GM19395 (cell line): ENCODE data around the gene NIPA2.

ENCODE experiments used
- ATAC-seq: cut with Tn5 transposase; IDR thresholded peaks from one replicate; pipeline ENCODE4 v1.9.1; 2021; ENCODE audit warnings: mild to moderate bottlenecking, moderate library complexity; ENCODE audit not compliant: unreplicated experiment

The NIPA2 gene

DNA sequence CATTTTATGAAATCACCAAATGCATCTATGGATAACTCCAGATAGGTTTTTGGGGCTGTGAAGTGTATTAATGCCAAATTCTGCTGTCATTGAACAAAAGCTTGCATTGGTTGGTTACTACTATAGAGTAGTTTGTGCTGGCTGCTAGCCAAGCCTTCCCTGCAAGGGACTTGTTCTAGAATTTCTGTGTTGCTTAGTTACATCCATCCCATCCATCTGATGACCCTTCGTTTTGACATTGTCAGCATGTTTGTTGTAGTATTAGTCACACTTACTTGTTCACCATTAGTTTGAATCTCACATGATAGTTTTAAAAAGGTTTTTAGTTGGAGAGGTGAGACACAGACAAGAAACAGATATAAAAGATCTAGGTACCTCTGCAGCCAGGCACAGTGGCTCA is 7.0 kb upstream of the NIPA2 start:
- ATAC-seq: no peak

DNA sequence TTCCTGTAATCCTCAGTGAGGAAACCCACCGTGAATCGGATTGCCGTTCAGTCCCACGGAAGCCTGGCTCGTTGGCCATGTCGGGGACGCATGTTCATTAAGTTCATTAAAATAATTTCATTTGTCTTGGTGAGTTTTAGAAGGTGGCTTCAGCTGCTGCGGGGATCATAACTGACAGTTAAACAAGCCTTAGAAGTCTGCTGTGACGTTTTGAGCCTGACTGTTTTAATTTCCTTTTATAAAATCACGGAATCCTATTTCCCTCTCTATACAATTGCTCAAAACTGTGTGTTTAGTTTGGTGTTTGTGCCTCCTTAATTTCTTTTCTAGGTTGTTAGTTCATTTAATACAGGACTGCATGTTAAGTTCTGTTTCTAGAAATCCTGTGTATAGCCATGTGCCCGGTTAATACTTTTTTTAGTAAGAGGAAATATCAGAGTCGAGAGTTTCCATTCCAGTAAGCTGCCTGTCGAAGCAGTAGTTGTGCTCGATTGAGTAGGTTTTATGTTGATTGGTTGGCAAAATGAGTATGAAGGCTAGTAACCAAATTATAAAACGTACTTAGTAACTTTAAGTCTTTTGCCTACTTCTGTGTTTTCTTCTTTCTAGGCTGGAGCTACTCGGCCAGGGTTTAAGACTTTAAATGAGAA is 705 bp downstream of the NIPA2 start:
- ATAC-seq: no peak

DNA sequence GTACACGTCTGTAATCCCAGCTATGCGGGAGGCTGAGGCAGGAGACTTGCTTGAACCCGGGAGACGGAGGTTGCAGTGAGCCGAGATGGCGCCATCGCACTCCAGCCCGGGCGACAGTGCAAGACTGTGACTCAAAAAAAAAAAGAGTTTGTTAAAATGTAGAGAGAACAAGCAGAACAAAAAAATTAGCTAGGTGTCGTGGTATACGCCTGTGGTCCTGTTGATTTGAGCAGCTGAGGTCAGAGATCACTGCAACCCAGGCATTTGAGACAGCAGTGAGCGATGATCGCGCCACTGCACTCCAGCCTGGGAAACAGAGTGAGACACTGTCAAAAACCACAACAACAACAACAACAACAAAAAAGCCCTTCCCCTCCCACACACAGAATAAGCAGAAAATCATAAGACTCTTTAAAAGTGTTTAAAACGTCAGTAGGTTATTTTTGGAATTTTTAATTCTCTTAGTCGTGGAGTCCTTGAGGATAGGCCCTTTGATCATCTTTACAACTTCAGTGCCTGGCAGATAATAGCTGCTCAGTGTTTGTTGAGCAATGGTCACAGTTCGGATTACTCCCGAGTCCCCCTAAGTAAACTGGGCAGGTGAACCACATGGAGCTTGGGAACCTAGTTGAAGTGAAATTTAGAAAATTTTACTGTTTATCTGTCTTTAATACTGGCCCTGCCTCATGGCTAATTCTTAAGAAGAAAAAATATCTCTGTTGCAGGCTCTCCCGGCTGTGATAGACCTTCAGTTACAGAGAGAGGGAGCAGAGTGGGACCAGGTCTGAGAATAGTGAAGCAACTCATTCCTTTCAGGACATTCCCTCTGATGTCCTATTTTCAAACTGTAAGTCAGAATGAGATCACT is 6.2 kb downstream of the NIPA2 start:
- no peak for ATAC-seq

DNA sequence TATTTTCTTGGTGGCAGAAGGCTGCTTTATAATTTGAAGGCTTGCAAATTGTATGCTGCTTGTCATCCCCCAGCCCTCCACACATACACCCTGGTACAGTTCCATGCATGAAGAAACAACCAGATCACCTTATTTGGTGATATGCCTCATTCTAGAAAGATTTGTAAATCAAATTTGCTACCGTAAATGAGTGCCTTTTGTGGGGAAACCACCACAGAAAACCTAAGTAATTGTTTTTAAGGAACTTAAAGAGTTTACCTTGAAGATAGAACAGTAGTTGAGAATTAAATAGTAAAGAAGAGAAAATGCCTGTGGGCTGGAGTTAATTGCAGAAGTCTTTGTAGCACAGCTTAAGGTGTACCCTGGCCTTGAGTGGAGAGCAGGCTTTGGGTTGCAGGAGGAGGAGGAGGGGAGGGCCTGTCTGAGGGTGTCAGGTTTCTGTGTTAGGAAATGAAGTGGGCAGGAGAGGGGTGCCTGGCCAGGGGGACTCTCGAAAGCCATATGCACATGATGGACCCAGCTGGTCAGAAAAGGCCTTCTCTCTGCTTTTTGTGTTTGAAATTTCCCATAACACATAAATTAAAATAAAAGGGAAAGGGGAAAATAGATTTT is 6.9 kb downstream of the NIPA2 start:
- no peak for ATAC-seq

DNA sequence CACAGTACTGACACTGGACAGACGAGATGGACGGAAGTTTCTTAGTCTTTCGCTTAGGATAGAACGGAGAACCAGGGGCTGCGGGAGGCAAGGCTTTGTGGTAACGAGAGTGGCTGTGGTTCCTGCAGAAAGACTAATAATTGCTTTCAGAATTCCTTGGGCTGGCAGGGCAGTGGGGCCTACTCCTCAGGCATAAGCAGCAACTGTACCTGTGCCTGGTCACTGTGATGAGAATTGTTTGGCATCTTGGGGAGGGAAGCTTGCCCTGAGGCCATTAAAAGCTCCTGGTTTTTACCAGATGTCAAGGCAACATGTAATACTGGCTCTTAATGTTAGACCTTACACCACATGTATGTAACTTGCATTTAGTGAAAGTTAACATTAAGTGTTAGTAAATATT is 7.6 kb downstream of the NIPA2 start:
- no peak for ATAC-seq

DNA sequence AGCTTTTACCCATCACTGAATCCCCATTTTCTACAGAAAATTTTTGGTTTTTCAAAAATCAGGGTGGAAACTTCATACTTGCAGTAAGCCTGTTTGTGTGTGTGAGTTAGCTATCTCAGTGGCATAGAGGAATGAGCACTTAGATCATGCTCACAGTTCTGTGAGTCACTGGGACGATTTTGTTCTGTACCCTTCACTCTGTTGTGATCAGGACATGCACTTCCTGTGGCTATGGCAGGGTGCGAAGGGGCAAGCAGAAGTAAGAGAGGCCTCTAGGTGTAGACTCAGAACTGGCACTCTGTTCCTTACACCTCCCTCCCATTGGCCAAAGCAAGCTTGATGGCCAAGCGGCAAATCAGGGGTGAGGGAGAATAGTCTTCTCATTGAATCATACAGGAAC is 11.6 kb downstream of the NIPA2 start:
- ATAC-seq: no peak

DNA sequence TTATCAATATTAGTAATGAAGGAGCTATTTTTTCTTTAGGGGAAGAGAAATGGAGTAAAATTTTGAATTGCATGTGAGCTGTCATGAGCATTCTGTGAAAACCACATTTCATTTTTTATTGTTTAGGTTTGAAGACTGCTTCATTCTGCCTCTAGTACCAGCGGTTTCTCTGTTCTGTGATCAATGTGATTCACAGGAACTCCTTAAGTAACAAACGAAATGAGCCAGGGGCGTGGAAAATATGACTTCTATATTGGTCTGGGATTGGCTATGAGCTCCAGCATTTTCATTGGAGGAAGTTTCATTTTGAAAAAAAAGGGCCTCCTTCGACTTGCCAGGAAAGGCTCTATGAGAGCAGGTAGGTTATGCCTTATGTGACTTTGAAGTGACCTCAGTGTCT is 13.0 kb downstream of the NIPA2 start:
- ATAC-seq: no peak

DNA sequence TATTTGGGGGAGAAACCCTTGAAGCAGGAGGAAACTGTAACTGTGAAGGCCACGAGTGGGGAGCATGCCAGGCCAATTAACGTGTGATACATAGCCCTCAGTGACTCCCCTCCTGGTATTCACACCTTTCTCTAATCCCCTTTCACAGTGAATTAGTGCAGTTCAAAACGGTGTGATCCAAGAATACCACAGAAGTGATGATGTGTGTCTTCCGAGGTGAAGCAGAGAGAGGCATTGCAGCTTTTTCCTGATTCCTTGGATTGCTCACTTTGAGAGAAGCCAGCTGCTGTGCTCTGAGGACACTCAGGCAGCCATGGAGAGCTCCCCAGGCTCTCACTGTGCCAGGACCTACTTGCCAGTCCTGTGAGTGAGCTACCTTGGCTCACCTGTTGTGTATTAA is 17.3 kb downstream of the NIPA2 start:
- ATAC-seq: no peak

DNA sequence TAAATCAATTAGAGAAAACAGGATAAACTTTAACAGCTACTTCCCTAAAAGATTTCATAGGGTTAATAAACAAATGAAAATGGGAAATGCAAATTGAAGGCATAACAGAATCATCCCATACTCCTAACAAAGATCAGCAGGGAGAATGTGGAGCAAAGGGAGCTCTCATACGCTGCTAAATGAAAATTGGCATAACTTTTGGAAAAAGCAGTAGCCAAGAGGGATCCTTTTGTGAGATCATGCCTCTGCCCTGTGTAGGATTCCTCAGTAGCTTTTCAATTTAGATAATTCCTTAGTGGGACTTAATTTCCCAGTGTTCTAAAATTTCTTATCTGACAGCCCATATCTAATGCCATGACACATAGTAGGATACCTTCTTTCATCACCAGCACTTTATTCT is 18.2 kb downstream of the NIPA2 start:
- ATAC-seq: no peak

DNA sequence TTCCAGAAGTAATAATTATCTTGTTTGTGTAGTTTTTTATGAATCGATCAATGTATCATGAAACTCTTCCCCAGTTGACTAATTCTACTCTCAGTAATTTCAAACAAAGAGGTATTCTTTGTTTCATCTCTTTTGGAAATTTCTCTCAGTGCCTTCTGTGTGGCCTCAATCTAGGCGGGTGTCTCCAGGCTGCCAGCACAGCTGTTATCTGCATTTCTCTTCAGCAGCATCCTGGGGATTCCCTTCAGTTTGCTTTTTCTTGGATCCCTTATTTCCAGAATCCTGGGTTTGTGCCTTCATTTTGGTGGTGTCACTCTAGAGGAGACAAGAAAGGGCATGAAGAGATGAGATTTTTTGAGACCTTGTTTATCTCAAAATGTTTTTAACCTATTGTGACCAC is 22.7 kb downstream of the NIPA2 start:
- ATAC-seq: no peak

DNA sequence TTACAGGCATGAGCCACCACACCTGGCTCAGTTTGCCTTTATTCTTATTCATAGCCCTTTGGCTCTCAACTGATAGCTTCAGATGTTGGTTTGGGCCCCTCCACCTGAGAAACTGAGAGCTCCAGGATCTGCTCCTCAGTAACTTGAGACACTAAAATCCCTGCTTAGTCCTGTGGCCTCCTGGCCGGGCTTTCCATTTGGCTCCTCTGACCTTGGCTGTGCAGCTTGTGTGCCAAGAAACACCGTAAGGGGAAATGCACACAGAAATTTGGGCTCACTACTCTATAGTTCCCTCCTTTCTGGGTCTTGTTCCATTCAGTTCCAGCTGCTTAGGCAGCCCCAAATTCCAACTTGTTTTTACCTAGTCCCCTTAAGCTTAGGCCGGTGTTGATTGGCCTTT is 24.9 kb downstream of the NIPA2 start:
- no peak for ATAC-seq

DNA sequence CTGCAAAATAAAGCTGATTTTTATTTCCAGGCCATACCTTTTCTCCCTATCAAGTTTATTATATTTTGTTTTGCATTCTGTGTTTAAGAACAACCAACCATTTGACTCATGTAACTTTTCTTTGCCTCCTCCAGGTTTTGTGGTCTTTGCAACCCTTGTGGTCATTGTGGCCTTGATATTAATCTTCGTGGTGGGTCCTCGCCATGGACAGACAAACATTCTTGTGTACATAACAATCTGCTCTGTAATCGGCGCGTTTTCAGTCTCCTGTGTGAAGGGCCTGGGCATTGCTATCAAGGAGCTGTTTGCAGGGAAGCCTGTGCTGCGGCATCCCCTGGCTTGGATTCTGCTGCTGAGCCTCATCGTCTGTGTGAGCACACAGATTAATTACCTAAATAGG is 27.6 kb downstream of the NIPA2 start:
- no peak for ATAC-seq

DNA sequence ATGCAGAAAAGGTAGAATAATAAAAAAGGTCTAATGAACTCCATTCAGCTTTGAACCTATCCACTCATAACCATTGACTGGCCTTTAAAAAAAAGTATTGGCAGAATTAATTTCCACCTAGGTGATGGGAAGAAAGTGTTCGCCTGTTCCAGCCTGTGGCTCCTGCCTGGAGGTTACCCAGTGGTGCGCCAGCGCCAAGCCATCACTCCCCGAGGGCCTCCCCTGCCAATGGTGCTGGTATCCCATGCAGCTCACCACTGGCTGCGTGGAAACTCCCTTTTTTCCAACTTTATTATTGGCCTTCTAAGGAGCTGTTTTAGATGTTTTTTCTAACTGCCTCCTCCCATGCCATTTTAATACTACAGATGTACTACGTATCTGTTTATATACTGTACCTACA is 29.4 kb downstream of the NIPA2 start:
- no peak for ATAC-seq

DNA sequence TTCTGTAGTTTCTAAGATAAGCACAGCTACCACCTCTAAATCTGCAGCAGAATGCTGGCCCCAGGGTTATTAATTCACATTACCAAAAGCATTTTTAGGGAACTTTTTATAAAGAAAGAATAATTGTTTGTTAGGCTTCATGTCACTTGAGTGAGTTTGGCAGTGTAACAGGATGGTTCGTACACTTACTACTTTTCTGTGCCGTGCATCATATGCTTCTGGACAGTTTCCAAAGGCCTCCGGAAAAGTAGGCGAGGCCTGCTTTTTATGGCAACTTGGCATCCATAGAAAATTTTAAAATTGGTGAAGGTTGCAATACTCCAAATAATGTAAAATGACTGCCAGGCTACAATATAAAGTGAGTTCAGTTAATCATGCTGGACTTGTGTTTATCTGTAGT is 30.0 kb downstream of the NIPA2 start:
- ATAC-seq: no peak

DNA sequence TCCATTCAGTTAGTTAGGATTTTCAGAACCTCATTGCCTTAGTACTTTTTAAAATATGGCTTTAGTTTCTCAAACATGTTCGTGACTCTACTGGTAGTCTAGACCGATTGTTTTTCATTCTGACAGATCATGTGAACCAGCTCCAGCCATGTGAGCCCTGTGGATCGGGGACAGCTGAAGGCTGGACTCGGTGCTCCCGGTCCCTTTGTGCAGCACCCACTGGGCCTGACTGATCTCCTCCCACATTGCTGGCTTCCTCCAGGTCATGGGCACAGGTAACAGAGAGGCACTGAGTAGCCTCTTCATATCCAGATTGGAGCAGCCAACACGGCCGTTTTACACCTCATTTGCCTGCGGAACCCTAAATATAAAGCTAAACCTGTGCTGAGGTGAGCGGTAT is 30.5 kb downstream of the NIPA2 start:
- no peak for ATAC-seq

DNA sequence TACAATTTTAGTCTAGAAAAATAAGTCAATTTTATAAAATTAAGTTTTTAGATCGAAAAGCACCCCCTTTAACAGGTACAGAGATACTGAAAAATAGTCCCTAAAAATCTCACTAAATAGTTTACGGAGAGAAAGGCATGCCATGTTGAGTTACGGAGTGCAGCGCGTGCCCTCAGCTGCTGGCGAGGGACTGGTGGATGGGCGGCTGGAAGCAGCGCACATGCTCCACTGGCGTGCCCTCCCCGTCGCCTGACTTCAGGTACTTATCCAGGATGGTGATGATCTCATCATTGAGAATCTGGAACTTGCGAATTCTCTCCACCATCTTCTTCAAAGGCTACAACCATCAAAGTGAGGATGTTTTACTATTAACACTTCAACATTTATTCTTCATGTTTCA is 31.4 kb downstream of the NIPA2 start:
- ATAC-seq: no peak

DNA sequence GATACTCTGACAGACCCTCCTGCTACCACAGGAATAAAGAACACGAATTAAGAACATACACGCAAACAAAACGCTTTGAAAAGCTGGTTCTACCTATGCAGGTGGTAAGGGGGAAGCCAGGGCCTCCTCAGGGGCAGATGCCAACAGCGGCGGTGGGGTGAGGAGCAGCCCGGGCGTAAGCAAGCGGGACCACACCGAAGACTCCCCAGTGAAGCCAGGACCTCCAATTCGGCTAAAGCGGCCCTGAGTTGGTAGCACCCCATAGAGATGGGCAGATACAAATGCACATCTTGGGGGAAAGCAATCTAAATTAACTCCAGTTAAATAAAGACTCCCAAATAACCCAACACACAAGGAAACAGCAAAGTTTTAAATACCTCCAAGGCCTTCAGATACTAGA is 32.4 kb downstream of the NIPA2 start:
- no peak for ATAC-seq

DNA sequence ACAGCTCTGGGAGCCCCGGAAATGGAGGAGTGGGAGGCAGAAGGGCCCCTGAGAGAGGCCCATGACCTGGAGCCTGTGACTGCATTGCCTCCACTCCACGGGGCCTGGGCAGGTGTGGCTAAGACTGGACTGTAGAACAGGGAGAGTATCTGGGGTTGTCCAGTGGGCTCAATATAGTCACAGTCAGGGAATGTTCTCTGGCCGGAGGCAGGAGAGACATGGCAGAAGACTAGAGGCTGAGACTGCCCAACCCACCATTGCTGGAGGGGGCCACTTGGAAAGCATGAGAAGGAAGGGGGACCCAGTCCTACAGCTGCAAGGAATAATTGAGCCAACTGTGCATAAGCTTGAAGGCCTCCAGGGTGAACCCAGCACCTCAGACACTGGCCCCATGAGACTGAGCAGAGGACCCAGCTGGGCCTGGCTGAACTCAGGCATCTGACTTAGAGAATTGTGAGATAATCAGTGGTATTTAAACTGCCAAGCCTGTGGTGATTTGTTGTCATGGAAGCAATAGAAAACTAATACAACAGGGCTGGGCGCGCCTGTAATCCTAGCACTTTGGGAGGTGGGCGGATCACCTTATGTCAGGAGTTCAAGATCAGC is 33.1 kb downstream of the NIPA2 start:
- no peak for ATAC-seq

DNA sequence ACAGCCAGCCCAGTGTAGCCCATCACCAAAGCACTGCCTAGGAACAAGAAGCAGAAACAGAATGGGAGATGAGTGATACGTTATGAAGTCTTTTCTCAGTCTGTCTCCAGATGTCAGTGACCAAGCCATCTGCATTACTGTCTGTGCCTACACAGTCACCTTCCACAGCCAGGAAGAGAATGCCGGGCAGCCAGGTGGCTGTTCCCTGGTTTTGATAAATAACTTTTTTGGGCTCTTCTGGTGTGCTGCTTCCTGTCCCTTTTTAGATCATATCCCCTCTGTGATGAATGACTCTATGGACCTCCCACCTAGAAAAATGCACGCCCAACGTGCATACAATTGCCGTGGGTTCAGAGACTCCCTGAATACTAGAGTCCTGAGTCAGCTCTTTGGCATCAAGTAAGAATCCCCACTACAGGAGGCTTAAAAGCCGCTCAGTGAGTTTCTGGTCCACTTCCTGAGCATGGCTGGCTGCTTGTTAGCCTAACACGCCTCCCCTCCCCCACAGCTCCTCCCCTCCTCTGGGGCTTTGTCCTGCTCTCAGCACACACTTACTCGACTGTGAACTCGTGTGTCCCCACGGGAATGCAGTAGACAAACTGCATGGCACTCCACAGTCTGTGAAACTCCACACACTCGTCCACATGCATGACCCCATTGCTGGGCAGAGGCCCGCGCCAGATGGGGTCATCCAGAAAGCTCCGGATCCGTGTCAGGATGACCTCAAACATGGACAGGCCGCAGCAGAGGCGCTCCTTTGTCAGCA is 34.7 kb downstream of the NIPA2 start:
- ATAC-seq: no peak

DNA sequence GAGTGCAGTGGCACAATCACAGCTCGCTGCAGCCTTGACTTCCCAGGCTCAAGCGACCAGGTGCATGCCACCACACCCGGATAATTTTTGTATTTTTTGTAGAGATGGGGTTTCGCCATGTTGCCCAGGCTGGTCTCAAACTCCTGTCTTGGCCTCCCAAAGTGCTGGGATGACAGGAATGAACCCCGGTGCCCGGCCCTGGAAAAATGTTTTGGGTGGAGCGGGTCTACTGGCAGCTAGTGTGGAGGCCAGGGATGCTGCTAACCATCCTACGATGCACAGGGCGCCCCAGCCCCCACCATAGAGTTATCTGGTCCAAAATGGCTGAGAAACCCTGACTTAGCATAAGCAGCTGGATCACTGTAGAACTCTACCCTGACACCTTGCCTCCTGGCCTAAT is 35.4 kb downstream of the NIPA2 start:
- no peak for ATAC-seq

DNA sequence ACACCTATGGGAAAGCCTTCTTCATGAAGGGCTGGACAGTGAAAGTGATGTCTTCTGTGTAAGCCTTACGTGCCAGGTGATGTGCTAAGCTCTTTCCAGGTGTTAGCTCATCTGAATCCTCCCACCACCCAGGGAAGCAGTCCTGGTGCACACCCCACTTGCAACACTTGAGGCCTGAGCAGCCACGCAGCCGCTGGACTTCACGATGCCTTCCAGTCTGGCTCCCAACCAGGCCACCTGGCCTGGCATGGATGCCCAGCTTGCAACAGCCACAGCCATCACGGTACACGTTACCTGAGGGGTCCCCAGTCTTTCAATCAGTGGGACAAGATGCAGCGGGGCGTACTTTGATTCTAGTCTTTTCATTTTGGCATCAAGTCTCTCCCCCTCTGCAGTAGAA is 35.8 kb downstream of the NIPA2 start:
- ATAC-seq: no peak
